Renal cortex interstitium (tissue), 15 donors: ENCODE measurements around the gene GRB7. TPM values are rescaled to one million over a fixed set of nuclear protein-coding genes. Genes with fewer than 3 reads are reported as not detected.
"Not testable (repeated sequence)": the region's sequence is repeated elsewhere in the genome, so short reads cannot be mapped to it uniquely, and the experiment has no call there.

Source experiments
- DNase-seq, 11 donors: peaks; one replicate each; pipeline ENCODE4 v3.0.0-alpha.2; 2013; ENCODE audit warnings: low read depth in 9 of 11, low spot score in 4 of 11; ENCODE audit errors: extremely low read depth in 1 of 11
- long read RNA-seq, 16 experiments: transcript quantifications; one replicate each; lab custom pipeline, GENCODE V29; 2026
- polyA plus RNA-seq, 3 donors: library from polyadenylated mRNA; unstranded; fragments of 120-200 nt; gene quantifications; one replicate each; pipeline ENCODE4 v1.2.1, GENCODE V29; 2013; ENCODE audit not compliant: insufficient read length in 3 of 3

The GRB7 gene
- polyA plus RNA-seq: 10 to 100 TPM; 32.3 to 58.0 (median 36.9) TPM
- long read RNA-seq, donor 1, partial matches to known transcripts: 14 of 15 reads
- long read RNA-seq, donor 1, other reads (novel, unspliced or antisense): 0 of 15 reads
- long read RNA-seq, donor 2, partial matches to known transcripts: 9 of 14 reads
- long read RNA-seq, donor 2, other reads (novel, unspliced or antisense): 0 of 14 reads
- long read RNA-seq, donor 3, partial matches to known transcripts: 0 of 4 reads
- long read RNA-seq, donor 3, other reads (novel, unspliced or antisense): 0 of 4 reads
- long read RNA-seq, donor 4, partial matches to known transcripts: 0 of 5 reads
- long read RNA-seq, donor 4, other reads (novel, unspliced or antisense): 0 of 5 reads
- long read RNA-seq, donor 5: 0 reads
- long read RNA-seq, donor 6, partial matches to known transcripts: 0 of 1 reads
- long read RNA-seq, donor 6, other reads (novel, unspliced or antisense): 0 of 1 reads
- long read RNA-seq, donor 7, partial matches to known transcripts: 16 of 22 reads
- long read RNA-seq, donor 7, other reads (novel, unspliced or antisense): 0 of 22 reads
- long read RNA-seq, donor 8: 0 reads
- long read RNA-seq, donor 9, partial matches to known transcripts: 8 of 10 reads
- long read RNA-seq, donor 9, other reads (novel, unspliced or antisense): 0 of 10 reads
- long read RNA-seq, donor 10, partial matches to known transcripts: 20 of 24 reads
- long read RNA-seq, donor 10, other reads (novel, unspliced or antisense): 0 of 24 reads
- long read RNA-seq, donor 11, partial matches to known transcripts: 0 of 3 reads
- long read RNA-seq, donor 11, other reads (novel, unspliced or antisense): 0 of 3 reads
- long read RNA-seq, donor 12, partial matches to known transcripts: 0 of 2 reads
- long read RNA-seq, donor 12, other reads (novel, unspliced or antisense): 0 of 2 reads
- long read RNA-seq, donor 13: 0 reads
- long read RNA-seq, donor 14, partial matches to known transcripts: 0 of 5 reads
- long read RNA-seq, donor 14, other reads (novel, unspliced or antisense): 0 of 5 reads
- long read RNA-seq, donor 15: 0 reads
- long read RNA-seq, donor 16, transcript GRB7-201 (15 exons, 2,243 nt): major isoform, 11 of 29 reads
- long read RNA-seq, donor 16, partial matches to known transcripts: 11 of 29 reads
- long read RNA-seq, donor 16, other reads (novel, unspliced or antisense): 0 of 29 reads

DNA sequence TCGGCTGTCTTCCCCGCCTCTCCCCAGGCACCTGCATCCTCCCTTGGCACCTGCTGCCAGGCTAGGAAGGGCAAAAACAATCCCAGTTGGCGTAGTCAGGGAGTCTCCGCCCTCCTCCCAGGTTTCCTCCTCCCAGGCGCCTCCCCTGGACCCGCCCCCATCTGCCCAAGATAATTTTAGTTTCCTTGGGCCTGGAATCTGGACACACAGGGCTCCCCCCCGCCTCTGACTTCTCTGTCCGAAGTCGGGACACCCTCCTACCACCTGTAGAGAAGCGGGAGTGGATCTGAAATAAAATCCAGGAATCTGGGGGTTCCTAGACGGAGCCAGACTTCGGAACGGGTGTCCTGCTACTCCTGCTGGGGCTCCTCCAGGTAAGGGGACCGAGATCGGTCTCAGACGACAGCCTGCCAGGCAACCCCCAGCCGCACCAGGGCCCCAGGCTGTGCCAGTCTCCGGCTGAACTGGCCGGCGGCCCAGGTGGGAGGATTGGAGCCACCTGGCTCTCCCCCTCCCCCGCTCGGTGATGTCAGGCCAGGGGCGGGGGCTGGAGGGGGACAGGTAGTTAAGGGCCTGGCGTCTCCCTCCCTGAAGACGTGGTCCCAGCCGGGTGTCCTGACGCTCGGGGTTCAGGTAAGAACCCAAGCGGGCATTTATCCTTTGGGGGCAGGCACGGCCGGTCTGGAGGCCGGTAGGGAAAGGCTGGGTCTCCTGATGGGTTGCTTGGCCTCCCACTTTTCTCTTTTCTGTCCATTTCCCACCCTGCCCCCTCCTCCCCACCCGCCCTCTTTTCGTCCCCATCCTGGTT, at the start of gene GRB7:
Gene GRB7, plus strand, starts transcription at position 179 of the 808 bp plus-strand sequence. CDS start 4,364 bp downstream, outside the sequence.
- peak in 2 of 11 donors; percentile 65 for DNase-seq

DNA sequence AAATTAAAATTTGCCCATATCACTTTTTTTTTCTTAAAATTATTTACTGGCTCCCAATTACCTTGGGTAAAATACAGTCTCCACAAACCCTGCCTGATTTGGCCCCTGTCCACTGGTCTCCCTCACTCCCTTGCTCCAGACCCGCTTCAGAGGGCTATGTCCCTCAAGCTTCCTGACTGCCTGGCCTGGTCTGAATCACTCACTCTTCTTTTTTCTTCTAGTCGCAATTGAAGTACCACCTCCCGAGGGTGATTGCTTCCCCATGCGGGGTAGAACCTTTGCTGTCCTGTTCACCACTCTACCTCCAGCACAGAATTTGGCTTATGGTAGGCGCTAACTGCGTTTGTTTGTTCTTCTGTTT, 49.3 kb upstream of the GRB7 start:
- DNase-seq: no peak

DNA sequence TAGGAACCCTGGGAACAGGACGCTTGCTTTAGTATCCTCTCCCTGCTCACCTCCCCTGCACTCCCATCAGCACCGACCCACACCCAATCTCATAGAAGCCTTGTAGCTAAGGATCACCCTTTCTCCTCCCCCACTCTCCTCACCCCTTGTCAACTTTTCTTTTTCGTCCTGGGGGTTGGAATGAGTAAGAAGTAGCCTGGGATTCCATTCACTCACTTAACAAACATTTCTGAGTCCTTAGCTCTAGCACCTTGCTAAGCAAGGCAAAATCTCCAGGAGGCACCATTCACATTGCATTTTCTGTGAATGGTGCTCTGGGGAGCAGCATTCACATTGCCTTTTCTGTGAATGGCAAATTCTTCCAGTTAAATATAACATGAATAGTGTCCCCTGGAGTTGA, 48.8 kb upstream of the GRB7 start:
- no peak for DNase-seq

DNA sequence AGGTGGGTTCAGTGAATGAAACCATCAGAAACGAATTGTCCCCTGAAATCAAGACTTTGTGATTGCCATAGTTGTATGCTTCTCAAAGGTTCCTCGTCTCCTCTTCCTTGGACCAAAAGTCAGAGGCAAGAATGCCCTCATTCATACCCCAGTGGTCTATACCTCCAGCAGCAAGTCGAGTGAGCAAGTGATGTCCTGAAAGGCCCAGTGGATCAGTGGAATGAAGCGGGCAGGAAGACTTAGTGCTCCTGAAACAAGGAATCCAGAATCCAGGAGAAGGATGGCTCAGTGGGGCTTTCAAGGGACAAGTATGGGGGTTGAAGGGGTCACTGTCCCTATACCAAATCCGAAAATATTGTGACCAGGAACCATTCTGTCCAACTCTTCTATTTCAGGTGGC, 43.1 kb upstream of the GRB7 start:
- no peak for DNase-seq

DNA sequence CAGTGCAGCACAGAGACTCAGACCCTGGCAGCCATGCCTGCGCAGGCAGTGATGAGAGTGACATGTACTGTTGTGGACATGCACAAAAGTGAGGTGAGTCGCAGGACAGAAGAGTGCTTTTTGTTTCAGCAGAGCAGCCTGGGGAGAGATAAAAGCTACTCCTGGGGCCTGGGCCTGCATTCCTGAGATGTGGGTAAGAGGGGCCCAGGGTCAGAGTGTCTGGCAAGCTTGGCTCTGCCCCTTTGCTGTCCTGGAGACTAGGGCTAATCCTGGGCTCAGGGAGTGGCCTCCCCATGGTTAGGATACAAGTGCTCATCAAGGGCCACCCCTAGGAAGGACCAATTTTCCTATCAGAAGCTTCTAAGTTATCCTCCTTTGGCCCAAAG, 42.7 kb upstream of the GRB7 start:
- no peak for DNase-seq

DNA sequence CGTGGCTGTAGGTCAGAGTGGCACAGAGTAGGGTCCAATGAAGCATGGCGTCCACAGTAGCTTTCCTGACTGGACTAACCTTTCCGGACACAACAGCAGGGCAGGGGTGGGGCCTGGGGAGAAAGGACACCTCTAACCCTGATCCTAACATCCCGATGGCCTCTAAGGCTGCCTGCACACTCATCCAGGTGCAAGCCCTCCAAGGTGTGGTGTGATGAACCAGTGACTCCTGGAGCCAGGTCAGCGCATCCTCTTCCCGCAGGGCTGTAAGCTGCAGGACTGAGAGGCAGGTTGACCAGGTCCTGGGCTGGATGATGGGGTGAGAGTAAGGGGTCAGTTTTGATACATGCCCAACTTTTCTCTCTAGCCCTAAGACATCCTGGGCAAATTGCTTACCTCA, 41.0 kb upstream of the GRB7 start:
- DNase-seq: no peak

DNA sequence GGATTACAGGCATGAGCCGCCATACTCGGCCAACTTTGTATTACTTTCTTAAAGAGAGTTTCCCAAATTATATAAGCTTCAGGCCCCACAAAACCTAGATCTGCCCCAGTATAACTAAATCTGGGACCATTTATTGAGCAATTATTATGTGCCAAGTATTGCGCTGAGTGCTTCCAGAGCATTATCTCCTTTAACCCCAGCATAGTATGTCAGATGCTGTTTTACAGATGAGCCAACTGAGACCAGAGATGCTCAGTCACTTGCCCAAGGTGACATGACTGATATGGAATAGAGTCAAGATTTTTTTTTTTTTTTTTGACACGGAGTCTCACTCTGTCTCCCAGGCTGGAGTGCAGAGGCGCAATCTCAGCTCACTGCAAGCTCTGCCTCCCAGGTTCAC, 39.8 kb upstream of the GRB7 start:
- no peak for DNase-seq

DNA sequence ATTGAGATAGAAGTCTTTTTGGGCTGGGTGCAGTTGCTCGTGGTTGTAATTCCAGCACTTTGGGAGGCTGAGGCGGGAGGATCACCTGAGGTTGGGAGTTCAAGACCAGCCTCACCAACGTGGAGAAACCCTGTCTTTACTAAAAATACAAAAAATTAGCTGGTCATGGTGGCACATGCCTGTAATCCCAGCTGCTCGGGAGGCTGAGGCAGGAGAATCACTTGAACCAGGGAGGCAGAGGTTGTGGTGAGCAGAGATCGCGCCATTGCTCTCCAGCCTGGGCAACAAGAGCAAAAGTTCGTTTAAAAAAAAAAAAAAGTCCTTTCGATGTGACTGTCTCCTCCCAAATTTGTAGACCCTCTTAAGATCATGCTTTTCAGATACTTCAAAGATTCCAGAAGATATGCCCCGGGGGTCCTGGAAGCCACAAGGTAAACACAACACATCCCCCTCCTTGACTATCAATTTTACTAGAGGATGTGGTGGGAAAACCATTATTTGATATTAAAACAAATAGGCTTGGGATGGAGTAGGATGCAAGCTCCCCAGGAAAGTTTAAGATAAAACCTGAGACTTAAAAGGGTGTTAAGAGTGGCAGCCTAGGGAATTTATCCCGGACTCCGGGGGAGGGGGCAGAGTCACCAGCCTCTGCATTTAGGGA, 38.5 kb upstream of the GRB7 start:
- not testable (repeated sequence) for DNase-seq

DNA sequence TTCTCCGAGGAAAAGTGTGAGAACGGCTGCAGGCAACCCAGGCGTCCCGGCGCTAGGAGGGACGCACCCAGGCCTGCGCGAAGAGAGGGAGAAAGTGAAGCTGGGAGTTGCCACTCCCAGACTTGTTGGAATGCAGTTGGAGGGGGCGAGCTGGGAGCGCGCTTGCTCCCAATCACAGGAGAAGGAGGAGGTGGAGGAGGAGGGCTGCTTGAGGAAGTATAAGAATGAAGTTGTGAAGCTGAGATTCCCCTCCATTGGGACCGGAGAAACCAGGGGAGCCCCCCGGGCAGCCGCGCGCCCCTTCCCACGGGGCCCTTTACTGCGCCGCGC, 38.0 kb upstream of the GRB7 start, which contains the start of gene ERBB2:
Gene ERBB2, plus strand, starts transcription at position 247 of the 330 bp plus-strand sequence. CDS start 175 bp downstream, outside the sequence.
- peak in 7 of 11 donors; percentile 70 to 89 (median 83) for DNase-seq

DNA sequence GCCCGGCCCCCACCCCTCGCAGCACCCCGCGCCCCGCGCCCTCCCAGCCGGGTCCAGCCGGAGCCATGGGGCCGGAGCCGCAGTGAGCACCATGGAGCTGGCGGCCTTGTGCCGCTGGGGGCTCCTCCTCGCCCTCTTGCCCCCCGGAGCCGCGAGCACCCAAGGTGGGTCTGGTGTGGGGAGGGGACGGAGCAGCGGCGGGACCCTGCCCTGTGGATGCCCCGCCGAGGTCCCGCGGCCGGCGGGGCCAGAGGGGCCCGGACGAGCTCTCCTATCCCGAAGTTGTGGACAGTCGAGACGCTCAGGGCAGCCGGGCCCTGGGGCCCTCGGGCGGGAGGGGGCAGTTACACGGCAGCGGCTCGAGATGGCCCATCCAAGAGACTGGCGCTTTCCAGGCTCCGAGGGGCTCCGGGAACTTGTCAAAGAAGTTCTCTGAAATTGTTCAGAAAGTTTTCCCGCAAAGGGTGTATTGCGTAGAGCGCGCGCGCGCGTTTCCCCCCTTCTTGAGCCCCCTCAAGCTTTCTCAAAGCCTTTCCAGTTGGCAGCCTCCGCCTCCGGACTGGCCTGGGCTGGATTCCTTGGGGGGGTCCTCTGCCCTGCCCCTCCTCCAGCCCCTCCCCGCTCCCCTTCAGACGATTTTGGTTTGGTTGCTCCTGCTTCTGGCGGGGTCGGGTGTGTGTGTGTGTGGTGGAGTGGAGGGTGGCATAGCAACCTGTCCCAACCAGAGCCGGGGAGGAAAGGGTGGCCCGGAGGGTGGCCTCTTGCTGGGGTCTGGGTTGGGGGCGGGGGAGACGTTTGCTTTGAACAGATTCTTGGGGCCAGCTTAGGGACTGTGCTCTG, 37.4 kb upstream of the GRB7 start:
- DNase-seq: peak in 6 of 11 donors; percentile 55 to 74 (median 60)

DNA sequence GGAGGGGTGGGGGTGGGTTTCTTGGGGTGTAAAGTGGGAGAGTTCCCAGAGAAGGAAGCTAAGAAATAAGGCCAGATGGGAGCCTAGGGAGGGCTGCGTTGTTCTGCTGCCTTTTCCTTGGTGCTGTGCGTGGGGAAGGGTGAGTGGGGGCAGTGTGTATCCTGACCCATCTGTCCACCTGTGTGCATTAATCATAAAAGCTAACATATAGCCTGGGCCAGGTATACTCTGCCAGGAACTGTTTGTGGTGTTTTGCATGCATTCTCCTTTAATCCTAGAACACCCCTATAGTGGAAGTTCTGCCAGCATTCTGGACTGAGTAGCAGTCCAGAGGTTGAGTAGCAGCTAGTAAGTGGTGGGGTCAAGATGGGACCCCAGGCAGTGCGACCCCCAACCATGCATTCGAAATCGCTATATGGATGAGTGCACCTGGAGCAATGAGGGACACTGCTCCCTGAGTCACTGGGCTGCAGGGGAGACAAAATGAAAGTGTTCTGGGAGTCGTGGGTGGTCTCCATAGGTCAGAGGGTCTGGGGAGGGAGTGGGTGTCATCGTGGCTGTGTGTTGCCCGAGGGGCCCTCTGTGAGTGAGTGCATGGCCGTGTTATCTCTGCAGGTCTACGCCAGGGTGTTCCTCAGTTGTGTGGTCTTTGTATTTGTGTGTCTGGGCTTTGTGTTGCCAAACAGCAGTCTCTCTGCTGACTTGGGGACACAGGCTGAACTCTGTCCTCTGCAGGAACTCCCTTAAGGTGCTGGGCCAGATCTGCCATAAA, 36.5 kb upstream of the GRB7 start:
- no peak for DNase-seq

DNA sequence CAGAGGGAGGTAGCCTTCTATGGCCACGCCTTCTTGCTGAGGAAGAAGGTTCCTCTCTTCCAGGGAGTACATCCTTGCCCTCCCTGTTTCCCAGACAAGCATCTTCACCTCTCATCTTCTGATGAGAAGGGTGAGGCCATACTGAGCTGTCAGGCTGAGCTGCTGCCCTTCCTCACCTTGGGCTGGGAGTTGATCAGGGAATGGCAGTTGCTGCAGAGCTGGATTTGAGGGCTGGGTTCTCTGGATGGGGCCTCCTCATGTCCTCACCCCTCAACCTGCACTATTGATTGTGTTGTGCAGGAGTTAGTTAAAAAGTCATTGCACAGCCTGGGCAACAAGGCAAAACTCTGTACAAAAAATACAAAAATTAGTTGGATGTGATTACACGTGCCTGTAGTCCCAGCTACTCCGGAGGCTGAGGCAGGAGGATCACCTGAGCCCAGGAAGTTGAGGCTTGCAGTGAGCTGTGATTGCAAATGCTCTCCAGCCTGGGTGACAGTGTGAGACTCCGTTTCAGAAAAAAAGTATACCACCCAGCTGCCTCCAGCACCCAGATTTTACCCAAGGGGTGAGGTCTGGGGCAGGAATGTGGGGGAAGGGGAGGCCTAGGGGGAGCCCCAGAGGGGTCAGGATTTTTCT, 35.8 kb upstream of the GRB7 start:
- no peak for DNase-seq

DNA sequence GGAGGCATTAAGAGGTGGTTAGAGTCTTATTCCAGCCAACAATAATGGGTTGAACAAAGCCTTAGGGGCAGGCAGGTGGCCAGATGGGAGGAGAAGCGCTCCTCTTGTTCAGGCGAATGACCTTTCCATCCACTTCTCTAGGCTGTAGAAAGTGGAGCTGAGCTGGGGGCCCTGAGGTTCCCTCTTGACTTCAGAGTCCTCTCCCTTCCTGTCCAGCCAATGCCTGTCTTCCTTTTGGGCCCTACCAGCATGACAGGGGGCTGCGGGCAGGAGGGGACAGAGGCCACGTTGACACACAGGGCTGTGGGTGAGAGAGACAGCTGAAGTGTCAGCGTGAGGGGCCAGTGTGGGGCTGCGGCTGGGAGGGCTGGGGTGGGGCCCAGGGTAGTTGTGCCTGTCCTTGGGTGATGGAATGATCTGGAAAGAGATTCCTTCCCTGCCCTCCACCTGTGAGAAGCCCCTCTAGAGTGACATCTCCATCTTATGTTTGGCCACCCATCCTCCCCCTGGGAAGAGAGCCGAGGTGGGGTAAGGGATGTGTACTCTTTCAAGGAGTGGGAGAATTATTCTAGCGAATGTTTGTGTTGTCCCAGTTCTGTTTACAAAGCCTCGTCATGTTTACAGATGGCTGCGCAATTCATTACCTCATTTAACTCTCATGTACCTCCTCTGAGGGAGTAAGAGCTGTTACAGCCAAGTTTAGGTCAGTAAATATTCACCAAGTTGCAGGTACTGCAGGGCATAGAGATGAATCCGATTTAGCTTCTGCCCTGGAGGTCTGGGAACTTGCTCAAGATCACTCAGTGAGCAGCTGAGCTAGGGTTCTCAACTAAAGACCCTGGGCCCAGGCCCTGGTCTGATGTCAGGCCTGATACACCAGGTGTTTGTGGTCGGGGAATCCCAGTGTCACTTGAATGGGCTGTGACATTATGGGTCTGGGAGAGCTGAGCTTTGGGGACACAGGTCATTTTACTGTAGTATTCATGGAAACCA, 34.5 kb upstream of the GRB7 start:
- DNase-seq: no peak

DNA sequence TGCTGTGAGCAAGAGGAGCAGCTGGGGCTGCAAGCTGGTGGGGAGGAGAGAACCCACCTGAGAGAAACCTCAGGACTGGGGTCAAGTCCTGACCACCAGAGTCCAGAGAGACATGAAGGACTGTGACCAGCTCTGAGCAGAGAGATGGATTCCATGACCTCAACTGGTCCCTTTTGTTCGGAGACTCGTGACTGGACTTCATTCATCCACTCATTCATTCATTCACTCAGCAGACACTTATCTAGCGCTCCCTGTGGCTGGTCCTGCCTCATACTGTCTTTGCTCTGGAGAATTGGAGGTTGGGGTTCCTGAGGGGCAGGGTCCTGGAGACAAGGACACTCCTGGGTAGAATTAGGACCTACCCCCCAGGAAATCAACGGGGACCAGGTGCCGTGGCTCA, 33.8 kb upstream of the GRB7 start:
- DNase-seq: no peak
